HEK293T (cell line): Measurements from ENCODE around the gene MSH5.

Experiments
- BHLHE40 ChIP-seq: fragments of 450-650 bp; IDR thresholded peaks from 2 replicates; pipeline ENCODE4 v1.6.1; 2016; ENCODE audit warnings: mild to moderate bottlenecking, moderate library complexity, borderline replicate concordance
- CTBP1 ChIP-seq: fragments of 450-650 bp; IDR thresholded peaks from 2 replicates; pipeline ENCODE4 v1.6.1; 2016; ENCODE audit warnings: borderline replicate concordance
- FOXK2 ChIP-seq: fragments of 450-650 bp; IDR thresholded peaks from 2 replicates; pipeline ENCODE4 v1.6.1; 2016; ENCODE audit warnings: mild to moderate bottlenecking
- HDGF ChIP-seq: fragments of 450-650 bp; IDR thresholded peaks from 2 replicates; pipeline ENCODE4 v1.6.1; 2017; ENCODE audit warnings: antibody characterized with exemption, borderline replicate concordance
- SP1 ChIP-seq: fragments of 450-650 bp; IDR thresholded peaks from 2 replicates; pipeline ENCODE4 v1.6.1; 2017
- SUZ12 ChIP-seq: fragments of 450-650 bp; IDR thresholded peaks from 2 replicates; pipeline ENCODE4 v1.6.1; 2016; ENCODE audit warnings: mild to moderate bottlenecking
- ZNF384 ChIP-seq: fragments of 450-650 bp; IDR thresholded peaks from 2 replicates; pipeline ENCODE4 v1.6.1; 2016

DNA sequence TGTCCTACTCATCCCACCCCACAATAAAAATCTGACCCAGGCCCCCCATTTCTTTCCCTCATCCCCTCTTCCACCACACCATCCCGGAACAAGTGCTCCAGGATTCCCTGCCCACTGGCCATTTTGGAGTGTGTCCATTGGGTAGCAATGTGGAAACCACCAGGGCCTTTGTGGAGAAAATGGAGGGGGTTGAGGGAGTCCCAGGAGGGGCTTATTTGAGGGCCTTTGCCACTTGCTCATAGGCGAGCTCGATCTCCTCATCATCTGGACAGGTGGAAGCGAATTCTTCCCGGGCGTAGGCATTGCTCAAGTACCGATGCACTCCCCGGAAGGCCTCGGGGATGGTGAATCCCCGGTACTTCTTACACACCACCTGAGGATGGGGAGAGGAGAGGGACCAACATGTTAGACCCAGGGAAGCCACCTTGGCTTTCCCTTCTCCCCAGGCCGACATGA, 9.1 kb upstream of the MSH5 start:
- no peak for TF ChIP-seq HDGF
- no peak for TF ChIP-seq BHLHE40
- TF ChIP-seq SP1, result no peak
- TF ChIP-seq ZNF384, result no peak
- no peak for TF ChIP-seq FOXK2
- no peak for TF ChIP-seq CTBP1
- no peak for TF ChIP-seq SUZ12
